Measurements from ENCODE around the gene IP6K2.

IP6K2 gene

DNA sequence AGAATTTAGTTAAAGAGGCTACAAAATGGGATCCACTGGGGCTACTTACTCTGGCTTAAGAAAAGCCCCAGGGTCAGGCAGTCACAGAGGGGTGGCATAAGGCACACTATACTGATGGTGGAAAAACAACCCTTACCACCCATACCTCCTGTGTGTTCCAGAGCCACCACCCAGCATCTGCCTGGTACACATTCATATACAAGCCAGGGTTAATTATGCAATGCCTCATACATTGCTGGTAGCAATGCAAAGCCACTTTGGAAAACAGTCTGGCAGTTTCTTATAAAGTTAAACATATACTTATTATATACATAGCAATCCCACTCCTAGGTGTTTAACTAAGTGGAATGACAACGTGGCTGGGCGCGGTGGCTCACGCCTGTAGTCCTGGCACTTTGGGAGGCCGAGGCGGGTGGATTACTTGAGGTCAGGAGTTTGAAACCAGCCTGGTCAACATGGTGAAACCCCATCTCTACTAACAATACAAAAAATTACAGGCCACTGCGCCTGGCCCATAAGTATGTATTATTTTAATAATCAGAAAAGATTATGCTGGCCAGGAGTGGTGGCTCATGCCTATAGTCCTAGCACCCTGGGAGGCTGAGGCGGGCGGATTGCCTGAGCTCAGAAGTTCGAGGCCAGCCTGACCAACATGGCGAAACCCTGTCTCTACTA lies 16.2 kb downstream of the IP6K2 start:
- DNase-seq (ENCODE audit: low read depth), result no peak
- no peak overlapping the region for H3K4me3 ChIP-seq (ENCODE audit: low read length)
- TF ChIP-seq, protein P1, sequence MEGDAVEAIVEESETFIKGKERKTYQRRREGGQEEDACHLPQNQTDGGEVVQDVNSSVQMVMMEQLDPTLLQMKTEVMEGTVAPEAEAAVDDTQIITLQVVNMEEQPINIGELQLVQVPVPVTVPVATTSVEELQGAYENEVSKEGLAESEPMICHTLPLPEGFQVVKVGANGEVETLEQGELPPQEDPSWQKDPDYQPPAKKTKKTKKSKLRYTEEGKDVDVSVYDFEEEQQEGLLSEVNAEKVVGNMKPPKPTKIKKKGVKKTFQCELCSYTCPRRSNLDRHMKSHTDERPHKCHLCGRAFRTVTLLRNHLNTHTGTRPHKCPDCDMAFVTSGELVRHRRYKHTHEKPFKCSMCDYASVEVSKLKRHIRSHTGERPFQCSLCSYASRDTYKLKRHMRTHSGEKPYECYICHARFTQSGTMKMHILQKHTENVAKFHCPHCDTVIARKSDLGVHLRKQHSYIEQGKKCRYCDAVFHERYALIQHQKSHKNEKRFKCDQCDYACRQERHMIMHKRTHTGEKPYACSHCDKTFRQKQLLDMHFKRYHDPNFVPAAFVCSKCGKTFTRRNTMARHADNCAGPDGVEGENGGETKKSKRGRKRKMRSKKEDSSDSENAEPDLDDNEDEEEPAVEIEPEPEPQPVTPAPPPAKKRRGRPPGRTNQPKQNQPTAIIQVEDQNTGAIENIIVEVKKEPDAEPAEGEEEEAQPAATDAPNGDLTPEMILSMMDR (conservative IDR thresholded peaks at IDR 0.05; ENCODE audit: low read depth, low read length), result no peak

DNA sequence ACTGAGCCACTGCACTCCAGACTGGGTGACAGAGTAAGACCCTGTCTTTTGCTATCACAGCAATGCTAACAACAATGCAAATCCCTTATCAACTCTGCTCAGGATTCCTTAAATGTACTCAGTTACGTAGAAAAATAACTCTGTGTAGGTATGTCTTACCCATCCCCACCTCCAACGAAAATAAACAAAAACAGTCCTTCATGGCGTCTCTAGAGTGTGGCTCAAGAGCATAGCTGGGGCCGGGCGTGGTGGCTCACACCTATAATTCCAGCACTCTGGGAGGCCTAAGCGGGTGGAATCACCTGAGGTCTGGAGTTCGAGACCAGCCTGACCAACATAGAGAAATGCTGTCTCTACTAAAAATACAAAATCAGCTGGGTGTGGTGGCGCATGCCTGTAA lies 18.1 kb downstream of the IP6K2 start:
- H3K4me3 ChIP-seq (ENCODE audit: low read length), result no peak overlapping the region
- TF ChIP-seq, protein P1 (conservative IDR thresholded peaks at IDR 0.05; ENCODE audit: low read depth, low read length), result no peak
- no peak for DNase-seq (ENCODE audit: low read depth)

DNA sequence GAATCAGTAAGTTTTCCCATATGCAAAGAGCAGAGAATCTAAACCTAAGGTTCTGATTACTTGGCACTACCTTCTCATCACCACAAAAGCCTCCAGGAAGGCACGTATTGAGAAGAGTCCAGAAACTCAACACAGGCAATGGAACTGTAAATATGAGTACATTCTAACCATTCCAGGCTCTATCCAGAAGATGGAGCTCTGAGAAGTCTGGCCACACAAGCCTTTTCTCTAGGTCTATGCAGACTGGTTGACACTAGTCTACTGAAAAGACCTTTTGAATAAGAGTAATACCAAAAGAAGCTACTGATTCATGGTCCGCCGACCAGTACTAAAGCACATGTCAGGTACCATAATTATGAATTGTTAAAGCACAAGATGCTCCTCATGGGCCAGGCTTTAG lies 19.1 kb downstream of the IP6K2 start:
- no peak for DNase-seq (ENCODE audit: low read depth)
- TF ChIP-seq, protein P1 (conservative IDR thresholded peaks at IDR 0.05; ENCODE audit: low read depth, low read length), result peak; percentile 2
- no peak overlapping the region for H3K4me3 ChIP-seq (ENCODE audit: low read length)

DNA sequence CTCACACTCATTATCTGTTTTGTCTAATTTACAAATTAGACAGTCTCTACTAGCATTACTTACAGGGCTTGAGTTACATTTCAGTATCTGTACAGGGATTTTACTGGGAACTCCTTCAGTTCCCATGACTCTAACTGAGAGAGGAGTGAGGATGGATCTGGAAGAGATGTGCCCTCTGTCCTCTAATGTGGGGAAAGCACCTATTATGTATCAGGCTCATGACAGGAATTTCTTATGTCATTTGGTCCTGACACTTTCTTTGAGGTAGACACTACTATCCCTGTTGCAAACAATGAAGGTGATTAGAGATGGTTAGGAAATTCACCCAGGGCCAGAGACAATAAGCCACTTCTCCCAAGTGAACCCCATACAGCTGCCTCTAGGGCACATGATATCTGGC lies 20.4 kb downstream of the IP6K2 start:
- TF ChIP-seq, protein P1 (conservative IDR thresholded peaks at IDR 0.05; ENCODE audit: low read depth, low read length), result no peak
- DNase-seq (ENCODE audit: low read depth), result no peak
- no peak overlapping the region for H3K4me3 ChIP-seq (ENCODE audit: low read length)

DNA sequence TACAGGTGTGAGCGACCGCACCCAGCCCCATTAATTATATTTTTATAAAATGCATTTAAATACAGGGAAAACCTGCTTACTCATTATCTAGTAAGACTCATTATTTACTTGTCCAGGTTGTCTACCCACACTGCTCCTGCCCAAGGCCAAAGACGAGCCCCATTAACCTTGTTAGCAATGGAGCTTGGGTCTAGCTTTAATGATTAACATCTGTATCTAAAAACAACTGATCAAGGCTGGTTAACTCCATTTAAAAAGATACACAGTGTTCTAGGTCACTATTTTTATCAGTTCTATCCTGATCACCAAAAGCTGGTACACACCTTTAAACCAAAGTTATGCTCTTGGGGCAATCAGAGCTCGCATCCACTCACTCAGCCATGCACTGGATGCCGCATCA lies 20.9 kb downstream of the IP6K2 start:
- no peak overlapping the region for H3K4me3 ChIP-seq (ENCODE audit: low read length)
- DNase-seq (ENCODE audit: low read depth), result no peak
- TF ChIP-seq, protein P1 (conservative IDR thresholded peaks at IDR 0.05; ENCODE audit: low read depth, low read length), result no peak

DNA sequence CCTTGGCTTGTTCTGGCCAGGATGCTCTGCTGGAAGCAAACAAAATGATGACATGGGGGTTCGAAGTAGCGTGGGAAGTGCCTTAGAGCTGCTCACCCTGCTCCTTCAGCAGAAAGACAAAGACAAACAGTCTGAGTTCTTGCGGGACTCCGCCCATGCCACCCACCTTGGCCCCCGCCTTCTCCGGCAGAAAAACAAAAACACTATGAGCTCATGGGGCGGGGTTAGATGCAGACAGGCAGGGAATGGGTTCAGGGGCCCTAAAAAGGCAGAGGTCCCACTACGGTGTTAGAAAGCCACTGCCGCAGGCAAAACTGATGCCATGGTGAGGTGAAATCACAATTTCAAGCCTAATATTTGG lies 21.6 kb downstream of the IP6K2 start:
- H3K4me3 ChIP-seq (ENCODE audit: low read length), result no peak overlapping the region
- TF ChIP-seq, protein P1 (conservative IDR thresholded peaks at IDR 0.05; ENCODE audit: low read depth, low read length), result no peak
- no peak for DNase-seq (ENCODE audit: low read depth)

DNA sequence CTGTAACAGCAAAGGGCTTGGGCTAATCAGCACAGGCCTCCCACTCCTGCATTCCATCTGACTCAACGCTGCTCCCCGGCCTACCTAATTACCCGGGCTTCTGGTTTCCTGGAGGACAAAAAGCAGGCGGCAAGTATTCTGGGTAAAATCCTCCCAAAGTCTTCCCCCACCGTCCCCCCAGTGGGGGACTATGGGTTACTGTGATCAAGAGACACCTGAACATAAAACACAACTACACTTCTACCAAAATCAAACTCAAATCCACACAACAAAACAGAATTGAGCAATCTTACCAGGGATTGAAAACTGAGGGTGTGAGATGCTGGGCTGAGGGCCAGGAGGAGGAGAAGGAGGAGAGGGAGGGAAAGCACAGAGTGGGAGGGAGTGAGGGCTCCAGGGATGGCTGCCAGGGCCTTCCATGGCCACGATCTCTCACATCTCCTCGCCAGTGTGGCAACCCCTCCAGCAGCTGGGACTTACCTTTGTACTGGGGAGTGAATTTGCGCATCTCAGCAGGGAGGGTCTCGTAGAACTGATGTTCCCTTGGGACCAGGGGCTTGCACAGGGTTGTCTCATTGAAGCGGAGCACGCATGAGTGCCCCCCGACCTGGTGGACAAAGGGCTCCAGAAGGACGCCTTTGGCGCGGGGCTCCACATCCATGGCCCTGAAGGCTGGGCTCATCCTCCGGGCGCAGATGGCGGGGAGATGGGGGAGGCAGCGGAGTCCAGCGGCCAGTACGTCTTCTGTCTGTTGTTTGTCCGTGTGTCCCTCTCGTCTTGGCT lies 22.2 kb downstream of the IP6K2 start:
- TF ChIP-seq, protein P1 (conservative IDR thresholded peaks at IDR 0.05; ENCODE audit: low read depth, low read length), result no peak
- DNase-seq (ENCODE audit: low read depth), result peak; percentile 59
- H3K4me3 ChIP-seq (ENCODE audit: low read length), result no peak overlapping the region

All from retinal pigment epithelial cell (primary cell).